GM18526 (cell line): Measurements from ENCODE around the gene QDPR.

ENCODE experiments used
- POLR2A ChIP-seq: IDR thresholded peaks from 3 replicates; pipeline ENCODE4 v1.6.1; 2011; ENCODE audit not compliant: insufficient read length; ENCODE audit errors: extremely low read depth

QDPR gene

DNA sequence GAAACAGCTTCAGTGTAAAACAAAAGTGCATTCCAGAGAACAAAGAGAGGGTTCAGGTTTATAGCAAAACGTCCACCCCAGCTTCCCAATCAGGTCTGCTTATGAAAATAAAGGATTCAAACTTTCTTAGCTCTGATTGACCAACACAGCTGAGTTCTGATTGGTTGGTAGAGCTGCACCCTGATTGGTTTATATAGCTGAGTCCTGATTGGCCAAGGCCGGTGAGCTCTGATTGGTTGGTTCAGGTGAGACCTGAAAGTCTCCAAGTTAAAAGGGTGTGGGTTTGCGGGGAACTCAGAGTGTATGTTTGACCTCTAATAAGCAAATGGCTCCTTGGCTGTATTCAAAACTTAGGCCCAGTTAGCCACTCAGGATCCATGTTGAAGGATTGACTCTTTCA lies 24.0 kb upstream of the QDPR start:
- TF ChIP-seq POLR2A, result no peak

DNA sequence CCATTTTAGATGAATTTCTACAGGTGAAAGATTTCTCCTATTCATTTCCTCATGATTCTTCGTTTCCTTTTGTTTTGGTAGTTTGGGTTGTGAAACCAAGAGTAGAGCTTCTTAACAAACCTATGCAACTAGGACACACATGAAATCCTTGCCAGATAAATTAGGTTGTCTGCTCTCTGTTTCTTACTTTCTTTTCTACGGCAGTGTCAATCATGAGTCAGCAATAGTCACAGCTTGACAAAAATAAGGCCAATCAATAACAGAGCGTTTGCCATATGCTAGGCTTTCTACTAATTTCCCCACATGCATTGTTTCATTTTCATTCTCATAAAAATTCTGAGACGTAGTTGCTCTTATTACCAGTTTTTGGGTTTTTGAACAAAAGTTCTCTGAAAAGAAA lies 23.4 kb upstream of the QDPR start:
- TF ChIP-seq POLR2A, result no peak

DNA sequence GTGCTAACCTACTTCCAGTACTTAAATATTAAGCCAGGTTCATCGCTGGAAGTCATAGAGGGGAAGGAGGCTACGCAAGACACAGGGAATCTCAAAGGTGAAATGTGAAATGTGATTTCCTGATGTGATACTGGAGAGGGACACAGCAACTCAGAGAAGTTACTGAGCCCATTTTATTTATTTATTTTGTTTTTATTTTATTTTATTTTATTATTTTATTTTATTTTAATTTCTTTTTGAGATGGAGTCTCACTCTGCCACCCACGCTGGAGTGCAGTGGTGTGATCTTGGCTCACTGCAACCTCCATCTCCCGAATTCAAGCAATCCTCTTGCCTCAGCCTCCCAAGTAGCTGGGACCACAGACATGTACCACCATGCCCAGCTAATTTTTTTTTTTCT lies 22.8 kb upstream of the QDPR start:
- TF ChIP-seq POLR2A, result no peak

DNA sequence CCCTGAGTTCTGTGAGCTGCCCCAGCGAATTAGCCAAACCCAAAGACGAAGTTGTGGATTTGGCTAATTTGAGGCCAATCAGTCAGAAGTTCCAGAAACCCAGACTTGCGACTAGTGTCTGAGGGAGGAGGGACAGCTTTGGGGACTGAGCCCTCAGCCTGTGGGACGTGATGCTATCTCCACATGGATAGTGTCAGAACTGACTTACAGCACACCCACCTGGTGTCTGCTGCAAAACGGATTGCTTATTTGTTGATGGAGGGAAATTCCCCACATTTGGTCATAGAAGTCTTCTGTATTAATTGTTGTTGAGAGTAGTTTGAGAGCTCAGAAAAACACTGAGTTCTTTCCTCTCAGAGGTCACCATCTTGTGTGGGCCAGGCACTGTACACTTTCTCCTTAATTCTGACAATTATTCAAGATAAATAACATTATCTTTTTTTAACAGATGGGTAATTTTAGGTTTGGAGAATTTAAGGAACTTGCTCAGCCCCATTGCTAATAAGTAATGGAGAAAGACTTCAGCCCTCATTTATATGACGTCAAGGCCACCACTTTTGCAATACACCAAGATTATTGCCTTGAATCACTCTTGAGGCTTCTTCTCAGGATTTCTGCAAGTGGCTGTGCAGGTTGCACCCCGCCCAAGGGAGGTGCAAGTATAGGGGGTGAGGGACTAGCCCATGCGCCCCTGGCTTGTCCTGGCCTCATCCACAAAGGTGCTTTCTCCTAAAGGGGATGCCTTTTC lies 19.8 kb upstream of the QDPR start:
- no peak for TF ChIP-seq POLR2A

DNA sequence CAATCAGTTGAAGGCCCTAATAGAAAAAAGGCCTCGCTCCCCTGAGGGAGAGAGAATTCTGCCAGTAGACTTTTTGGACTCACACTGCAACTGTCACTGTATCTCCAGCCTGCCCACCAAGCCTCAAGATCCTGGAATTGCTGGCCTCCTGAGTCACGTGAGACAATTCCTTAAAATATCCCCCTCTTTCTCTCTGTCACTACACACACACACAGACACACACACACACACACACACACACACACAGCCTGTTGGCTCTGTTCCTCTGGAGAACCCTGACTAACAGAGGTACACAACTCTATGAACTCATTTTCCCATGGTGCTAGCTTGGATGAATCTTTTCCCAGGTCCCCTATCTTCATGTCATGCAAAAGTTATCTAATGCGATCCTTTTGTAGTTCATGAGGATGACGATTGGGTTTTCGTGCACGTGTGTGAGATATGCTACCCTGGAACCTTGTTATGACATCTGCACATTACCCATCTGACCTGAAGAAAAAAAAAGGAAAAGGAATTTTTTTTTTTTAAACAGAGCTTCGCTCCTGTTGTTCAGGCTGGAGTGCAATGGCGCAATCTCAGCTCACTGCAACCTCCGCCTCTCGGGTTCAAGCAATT lies 16.8 kb upstream of the QDPR start:
- no peak for TF ChIP-seq POLR2A

DNA sequence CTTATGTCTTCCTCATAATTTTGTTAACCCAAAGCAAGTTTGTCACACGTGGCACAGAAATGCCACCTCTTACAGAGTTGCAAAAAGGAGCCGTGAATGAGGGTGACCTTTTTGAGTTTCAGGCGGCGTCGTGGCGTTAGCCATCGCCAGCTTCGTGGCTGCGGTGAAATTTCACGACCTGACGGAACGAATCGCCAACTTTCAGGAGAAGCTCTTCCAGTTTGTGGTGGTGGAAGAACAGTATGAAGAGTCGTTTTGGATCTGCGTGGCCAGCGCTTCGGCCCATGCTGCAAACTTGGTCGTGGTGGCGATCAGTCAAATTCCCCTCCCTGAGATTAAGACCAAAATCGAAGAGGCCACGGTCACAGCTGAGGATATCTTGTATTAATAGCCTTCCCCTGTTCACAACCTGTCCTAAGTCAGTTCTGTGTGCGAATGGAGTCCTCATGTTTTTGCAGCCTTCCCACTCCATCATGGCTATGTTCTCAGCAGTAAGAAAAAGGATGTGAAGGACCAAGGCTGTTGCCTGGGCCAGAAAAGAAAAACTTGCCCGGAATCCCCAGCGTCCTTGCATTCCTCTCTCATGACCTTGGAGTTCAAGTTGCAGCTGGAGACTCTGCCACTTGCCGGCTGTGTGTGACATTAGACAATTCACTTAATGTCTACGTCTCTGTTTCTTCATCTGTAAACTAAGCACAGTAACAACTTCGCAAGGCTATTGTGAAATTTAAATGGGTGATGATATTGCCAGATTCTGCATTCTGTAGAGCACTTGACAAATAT lies 15.0 kb upstream of the QDPR start:
- TF ChIP-seq POLR2A, result no peak

DNA sequence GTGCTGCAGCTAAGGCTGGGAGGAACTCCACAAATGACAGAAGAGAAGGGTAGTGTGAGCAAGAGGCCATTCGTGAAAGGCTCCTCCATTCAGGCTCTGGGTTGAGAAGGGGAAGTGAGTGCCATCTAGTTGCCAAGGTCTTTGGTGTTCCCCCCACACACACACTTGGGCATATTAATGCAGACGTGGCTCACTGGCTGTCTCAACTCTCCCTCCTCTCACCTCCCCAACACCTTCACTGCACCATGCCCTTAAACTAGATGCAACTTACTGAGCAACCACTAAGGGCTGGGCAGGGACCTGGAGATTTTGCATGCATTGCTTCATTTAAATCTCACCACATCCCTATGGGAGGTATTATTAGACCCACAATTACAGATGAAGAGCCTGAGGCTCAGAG lies 11.8 kb upstream of the QDPR start:
- no peak for TF ChIP-seq POLR2A

DNA sequence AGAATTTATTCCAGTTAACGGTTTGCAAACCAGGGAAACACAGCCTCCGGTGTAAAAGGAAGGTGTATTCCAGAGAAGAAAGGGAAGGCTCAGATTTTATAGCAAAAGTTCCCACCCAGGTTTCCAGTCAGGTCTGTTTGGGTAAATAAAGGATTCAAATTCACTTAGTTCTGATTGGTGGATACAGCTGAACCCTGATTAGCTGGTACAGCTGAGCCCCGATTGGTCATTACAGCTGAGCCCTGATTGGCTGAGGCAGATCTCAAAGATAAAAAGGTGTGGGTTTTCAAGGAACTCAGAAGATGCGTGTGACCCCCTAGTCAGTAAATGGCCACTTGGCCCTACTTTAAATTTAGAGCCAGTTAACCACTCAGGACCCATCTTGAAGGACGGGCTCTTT lies 9.7 kb upstream of the QDPR start:
- no peak for TF ChIP-seq POLR2A

DNA sequence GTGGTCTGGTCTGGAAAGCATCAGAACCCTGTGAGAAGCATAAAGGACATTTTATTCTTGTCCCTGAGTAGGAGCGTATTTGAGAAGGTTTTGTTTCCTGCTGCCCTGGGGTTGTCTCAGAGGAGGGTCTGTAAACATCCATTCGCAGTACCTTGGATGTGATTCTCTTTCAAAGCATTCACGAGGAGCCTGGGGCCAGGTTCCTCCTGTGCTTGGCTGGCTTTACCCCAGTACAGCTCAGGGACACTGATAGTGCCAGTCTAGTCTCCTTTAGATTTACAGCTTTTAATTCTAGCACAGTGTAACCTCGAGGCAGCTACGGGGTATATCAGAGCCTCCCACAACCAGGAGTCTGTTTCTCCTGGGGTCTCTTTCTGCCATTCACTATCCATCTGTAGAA lies 5.8 kb upstream of the QDPR start:
- TF ChIP-seq POLR2A, result no peak

DNA sequence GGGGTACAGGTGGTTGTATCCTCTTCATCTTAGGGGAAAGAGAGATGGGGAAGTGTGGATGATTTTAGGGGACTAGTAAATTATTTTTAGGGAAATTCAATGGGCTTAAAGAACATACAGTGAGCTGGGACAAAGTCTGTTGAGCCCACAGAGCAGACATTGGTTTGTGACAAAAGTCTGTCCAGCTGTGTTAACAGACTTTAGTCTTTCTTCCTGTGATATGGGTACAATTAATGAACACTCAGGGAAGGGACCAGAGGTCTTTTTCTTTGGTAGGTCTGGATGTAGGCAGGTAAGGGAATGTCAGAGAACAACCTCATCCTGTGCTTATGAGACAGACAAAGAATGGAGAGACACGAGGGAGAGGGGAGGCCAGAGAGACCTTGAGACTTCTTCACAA lies 5.1 kb upstream of the QDPR start:
- TF ChIP-seq POLR2A, result no peak

DNA sequence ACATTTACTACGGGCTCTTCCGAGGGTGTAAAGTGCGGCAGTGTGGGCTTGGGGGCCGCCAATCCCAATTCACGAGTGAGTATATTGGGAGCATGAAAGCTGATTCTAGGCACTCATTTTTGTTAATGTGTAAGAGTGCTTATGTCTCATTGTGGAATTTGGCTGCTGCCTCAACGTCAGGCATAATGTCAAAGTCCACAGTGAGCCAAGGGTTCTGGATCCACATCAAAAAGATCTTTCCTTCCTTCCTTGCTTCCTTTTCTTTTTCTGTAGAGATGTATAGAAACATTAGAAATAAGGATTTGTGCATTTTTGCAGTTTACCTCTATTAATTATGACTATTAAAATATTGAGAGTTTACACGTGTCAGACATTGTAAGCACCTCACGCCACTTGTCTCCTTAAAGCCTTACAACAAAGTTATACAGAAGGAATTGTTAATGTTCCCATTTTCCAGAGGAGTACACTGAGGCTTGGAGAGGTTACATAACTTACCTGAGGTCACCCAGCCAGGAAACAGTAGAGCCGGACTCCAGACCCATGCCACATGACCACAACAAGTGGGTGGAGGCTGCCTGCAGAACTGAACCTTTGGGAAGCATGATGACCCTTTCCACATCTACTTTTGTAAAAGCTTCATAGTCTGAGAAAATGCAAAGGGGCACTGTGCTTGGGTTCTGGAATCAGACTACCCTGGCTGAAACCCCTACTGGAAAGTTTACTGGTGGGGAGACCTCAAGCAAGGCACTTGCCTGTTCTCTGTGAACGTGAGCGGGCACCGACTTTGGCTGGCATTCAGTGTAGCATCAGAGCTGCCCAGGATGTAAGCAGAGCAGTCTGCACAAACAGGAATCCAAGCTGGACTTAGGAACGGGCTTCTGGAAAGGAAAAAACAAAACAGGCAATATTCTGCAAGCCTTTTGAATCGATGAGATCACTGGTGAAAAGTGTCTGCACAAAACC lies 3.8 kb upstream of the QDPR start:
- no peak for TF ChIP-seq POLR2A

DNA sequence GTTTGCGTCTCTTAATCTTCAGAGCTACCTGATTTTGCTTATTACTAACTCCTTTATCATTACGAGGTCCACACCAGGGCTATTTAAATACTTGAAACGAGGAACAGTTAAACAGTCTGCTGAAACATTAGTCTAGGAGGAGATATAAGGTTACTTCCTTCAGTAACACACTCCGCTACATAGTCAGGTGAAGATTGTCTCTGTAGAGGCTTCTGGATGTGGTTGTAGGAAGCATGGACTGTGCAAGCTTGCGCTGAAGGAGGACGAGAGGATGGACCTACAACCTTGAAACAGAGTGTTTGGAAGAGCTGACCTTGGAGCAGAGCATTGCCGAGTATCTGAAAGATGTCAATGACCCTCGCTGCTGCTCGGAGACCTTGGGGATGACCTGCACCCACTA lies 3.0 kb upstream of the QDPR start, which contains the start of gene CLRN2:
Gene CLRN2, plus strand, starts transcription at position 301 of the 400 bp plus-strand sequence. CDS start 102 bp downstream, outside the sequence.
- TF ChIP-seq POLR2A, result no peak

DNA sequence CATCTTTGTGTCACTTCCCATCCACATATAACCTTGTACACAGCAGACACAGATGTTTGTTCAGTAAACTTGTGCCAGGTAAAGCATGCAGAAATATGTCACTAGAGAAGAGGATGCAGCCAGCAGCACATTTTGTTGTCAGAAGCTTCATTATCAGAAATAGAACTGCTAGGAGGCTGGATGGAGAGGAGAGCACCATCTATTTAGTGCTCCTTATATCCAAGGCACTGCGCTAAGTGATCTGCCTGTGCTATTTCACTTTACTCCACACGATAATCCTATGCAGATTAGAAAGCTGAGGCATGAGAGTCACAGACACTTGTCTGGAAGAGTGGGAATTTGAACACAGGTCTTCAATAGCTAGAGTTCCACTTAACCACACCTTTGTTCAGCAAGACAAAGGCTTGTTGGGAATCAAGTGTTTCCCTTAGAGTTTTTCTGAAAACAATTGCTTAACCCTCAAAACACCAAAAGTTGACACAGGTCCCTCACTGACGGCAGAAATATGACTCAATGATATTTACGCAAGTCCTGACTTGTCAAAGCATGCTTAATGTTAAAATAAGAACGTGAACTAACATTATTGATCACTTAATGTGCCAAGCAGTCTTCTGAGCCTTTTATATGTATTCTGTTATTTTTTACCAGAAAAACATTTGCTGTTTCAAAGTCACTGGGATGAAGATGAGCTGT lies 1.2 kb upstream of the QDPR start:
- TF ChIP-seq POLR2A, result no peak

DNA sequence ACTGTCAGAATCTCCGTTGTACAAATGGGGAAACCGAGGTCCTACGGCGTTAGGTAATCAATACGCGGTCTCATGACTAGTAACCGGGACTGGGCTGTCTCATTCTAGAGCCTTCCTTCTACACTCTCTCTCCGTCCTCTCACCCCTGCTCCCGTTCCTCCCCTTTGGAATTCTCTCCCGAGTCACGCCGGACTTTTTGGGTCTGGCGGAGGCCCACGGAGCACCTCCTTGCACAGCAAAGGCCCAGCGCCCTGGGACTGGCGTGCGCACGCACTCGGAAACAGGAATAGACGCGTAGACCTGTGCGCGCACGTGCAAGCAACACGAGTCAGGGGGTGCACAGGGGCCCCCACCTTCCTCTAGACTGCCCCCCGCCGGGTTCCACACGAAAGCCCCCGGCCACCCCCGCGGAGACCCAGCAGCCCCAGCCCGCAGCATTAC lies 361 bp downstream of the QDPR start:
- TF ChIP-seq POLR2A, result no peak
